Smooth muscle cell (in vitro differentiated cells): ENCODE data around the gene MEPE. TPM values are rescaled to one million over a fixed set of nuclear protein-coding genes. Genes with fewer than 3 reads are reported as not detected.

Experiments used
- DNase-seq: peaks from one replicate; lab custom pipeline; 2025; ENCODE audit not compliant: unreplicated experiment; lab: John Stamatoyannopoulos, UW
- H2AFZ ChIP-seq: fragments of 200-600 bp; sonication (generic); 2 replicates; pipeline ENCODE4 v1.6.0; 2016; ENCODE audit warnings: antibody characterized with exemption, low read depth, mild to moderate bottlenecking
- H3F3A ChIP-seq: fragments of 200-600 bp; sonication (generic); 2 replicates; pipeline ENCODE4 v1.6.0; 2017; ENCODE audit warnings: antibody characterized with exemption, low read depth
- H3K27ac ChIP-seq: fragments of 200-600 bp; sonication (generic); 2 replicates; pipeline ENCODE4 v1.5.1; 2016; ENCODE audit warnings: low read depth, mild to moderate bottlenecking
- H3K27me3 ChIP-seq: fragments of 200-600 bp; sonication (generic); 2 replicates; pipeline ENCODE4 v1.6.1; 2016; ENCODE audit warnings: low read depth, mild to moderate bottlenecking
- H3K36me3 ChIP-seq: fragments of 200-600 bp; sonication (generic); 2 replicates; pipeline ENCODE4 v1.5.1; 2016; ENCODE audit warnings: low read depth
- H3K4me1 ChIP-seq: fragments of 200-600 bp; sonication (generic); 2 replicates; pipeline ENCODE4 v1.5.1; 2016; ENCODE audit warnings: low read depth
- H3K4me2 ChIP-seq: fragments of 200-600 bp; sonication (generic); 2 replicates; pipeline ENCODE4 v1.6.0; 2016; ENCODE audit warnings: mild to moderate bottlenecking
- H3K4me3 ChIP-seq: fragments of 200-600 bp; sonication (generic); 2 replicates; pipeline ENCODE4 v1.5.1; 2016; ENCODE audit warnings: mild to moderate bottlenecking
- H3K79me2 ChIP-seq: fragments of 200-600 bp; sonication (generic); 2 replicates; pipeline ENCODE4 v1.6.0; 2016; ENCODE audit warnings: low read depth, mild to moderate bottlenecking
- H3K9ac ChIP-seq: fragments of 200-600 bp; sonication (generic); 2 replicates; pipeline ENCODE4 v1.6.0; 2016; ENCODE audit warnings: low read depth
- H3K9me3 ChIP-seq: fragments of 200-600 bp; sonication (generic); replicated peaks from 2 replicates; pipeline ENCODE4 v1.5.1; 2016; ENCODE audit warnings: low read depth
- H4K20me1 ChIP-seq: fragments of 200-600 bp; sonication (generic); 2 replicates; pipeline ENCODE4 v1.6.0; 2016; ENCODE audit warnings: low read depth
- CTCF ChIP-seq: fragments of 200-600 bp; sonication (generic); IDR thresholded peaks from 2 replicates; pipeline ENCODE4 v1.5.1; 2017; ENCODE audit warnings: borderline replicate concordance, mild to moderate bottlenecking, antibody characterized with exemption; ENCODE audit not compliant: insufficient read depth, poor library complexity, severe bottlenecking
- WGBS: methylation state at CpG from one replicate; pipeline ENCODE4 v1.1.7; 2016; ENCODE audit warnings: low lambda C conversion rate; 5-methylcytosine and 5-hydroxymethylcytosine counted together
- polyA plus RNA-seq: library from polyadenylated mRNA; unstranded; fragments of >200 nt; fragmentation: Nextera tagmentation; extraction: Ambion mirVana; gene quantifications from 2 replicates; pipeline ENCODE4 v1.2.1, GENCODE V29; 2016
- total RNA-seq: library from RNA; depleted of rRNA; stranded (reverse); fragments of >200 nt; gene quantifications from 2 replicates; pipeline ENCODE4 v1.2.3, GENCODE V29; 2014

Gene MEPE
- total and polyA plus RNA-seq, 2 experiments from 2014 or later = not detected

GRCh38 chr4:87855559-87855958 lies 22.8 kb downstream of the MEPE start:
- H2AFZ ChIP-seq = no peak overlapping the region
- H4K20me1 ChIP-seq = no peaks in the 10 kb centered on the region
- no peak for DNase-seq
- H3K9me3 ChIP-seq = no peaks in the 10 kb centered on the region
- no peaks in the 10 kb centered on the region for H3K79me2 ChIP-seq
- H3K27me3 ChIP-seq = no peaks in the 10 kb centered on the region
- no peaks in the 10 kb centered on the region for H3K4me1 ChIP-seq
- H3K36me3 ChIP-seq = no peaks in the 10 kb centered on the region
- H3F3A ChIP-seq = no peaks in the 10 kb centered on the region
- no peak overlapping the region for H3K4me2 ChIP-seq
- 85% methylated on average over 8 of the region's 8 CpGs for WGBS
- no peak overlapping the region for H3K27ac ChIP-seq
- no peak overlapping the region for H3K9ac ChIP-seq
- no peak overlapping the region for H3K4me3 ChIP-seq
- no peak for TF ChIP-seq CTCF

- Histone ChIP-seq H3F3A (no peaks in the 10 kb centered on the region), H4K20me1 (no peaks in the 10 kb centered on the region), H3K27me3 (no peaks in the 10 kb centered on the region), H3K4me1 (no peaks in the 10 kb centered on the region), H3K4me2 (no peak overlapping the region), H3K79me2 (no peaks in the 10 kb centered on the region), H3K9me3 (no peaks in the 10 kb centered on the region), H3K36me3 (no peaks in the 10 kb centered on the region), H3K27ac (no peak overlapping the region), H3K9ac (no peak overlapping the region), H2AFZ (no peak overlapping the region), H3K4me3 (no peak overlapping the region)
- 60% methylated on average over 1 of the region's 1 CpG for WGBS
- TF ChIP-seq CTCF = no peak
- DNase-seq = no peak
These were observed 24.0 kb downstream of the MEPE start for GRCh38 chr4:87856816-87857215.

- Histone ChIP-seq H3K79me2 (no peaks in the 10 kb centered on the region), H3F3A (no peaks in the 10 kb centered on the region), H3K27ac (no peak overlapping the region), H3K27me3 (no peaks in the 10 kb centered on the region), H3K4me3 (no peak overlapping the region), H3K9me3 (no peaks in the 10 kb centered on the region), H3K4me2 (no peak overlapping the region), H4K20me1 (no peaks in the 10 kb centered on the region), H3K36me3 (no peaks in the 10 kb centered on the region), H2AFZ (no peak overlapping the region), H3K4me1 (no peaks in the 10 kb centered on the region), H3K9ac (no peak overlapping the region)
- no peak for DNase-seq
- TF ChIP-seq CTCF = no peak
- 58% methylated on average over 5 of the region's 5 CpGs for WGBS
These were observed 25.0 kb downstream of the MEPE start for GRCh38 chr4:87857789-87858188.

GRCh38 chr4:87862236-87862635 lies 29.5 kb downstream of the MEPE start:
- Histone ChIP-seq H2AFZ (no peak overlapping the region), H3K9ac (no peak overlapping the region), H3F3A (no peaks in the 10 kb centered on the region), H3K4me1 (peaks cover 9% of the 10 kb centered on the region), H4K20me1 (no peaks in the 10 kb centered on the region), H3K27ac (no peak overlapping the region), H3K9me3 (no peaks in the 10 kb centered on the region), H3K79me2 (no peaks in the 10 kb centered on the region), H3K36me3 (no peaks in the 10 kb centered on the region), H3K27me3 (no peaks in the 10 kb centered on the region), H3K4me3 (no peak overlapping the region), H3K4me2 (no peak overlapping the region)
- DNase-seq = no peak
- 100% methylated on average over 2 of the region's 2 CpGs for WGBS
- TF ChIP-seq CTCF = no peak
